ENCODE data around the gene GEN1.

The GEN1 gene

GRCh38 chr2:17717666-17718065 lies 36.3 kb upstream of the GEN1 start:
- no peak for TF ChIP-seq CTCF (conservative IDR thresholded peaks at IDR 0.05)
- H3K27ac ChIP-seq, result no peak overlapping the region

- TF ChIP-seq CTCF (conservative IDR thresholded peaks at IDR 0.05), result no peak
- H3K27ac ChIP-seq, result no peak overlapping the region
These were observed 35.2 kb upstream of the GEN1 start for GRCh38 chr2:17718689-17719088.

GRCh38 chr2:17719562-17720371 lies 34.2 kb upstream of the GEN1 start:
- peak; percentile 88 for TF ChIP-seq CTCF (conservative IDR thresholded peaks at IDR 0.05)
- no peak overlapping the region for H3K27ac ChIP-seq

GRCh38 chr2:17728210-17728609 lies 25.7 kb upstream of the GEN1 start:
- no peak overlapping the region for H3K27ac ChIP-seq
- no peak for TF ChIP-seq CTCF (conservative IDR thresholded peaks at IDR 0.05)

- no peak for TF ChIP-seq CTCF (conservative IDR thresholded peaks at IDR 0.05)
- H3K27ac ChIP-seq, result no peak overlapping the region
These were observed 24.1 kb upstream of the GEN1 start for GRCh38 chr2:17729880-17730279.

GRCh38 chr2:17733599-17733998 lies 20.3 kb upstream of the GEN1 start:
- peak overlapping the region; percentile 10; the same call in 1 of the 2 replicates for H3K27ac ChIP-seq
- TF ChIP-seq CTCF (conservative IDR thresholded peaks at IDR 0.05), result no peak

GRCh38 chr2:17735864-17736263 lies 18.1 kb upstream of the GEN1 start:
- TF ChIP-seq CTCF (conservative IDR thresholded peaks at IDR 0.05), result no peak

More at GRCh38 chr2:17735864-17736263, 18.1 kb upstream of the GEN1 start:
- H3K27ac ChIP-seq, result no peak overlapping the region
